Osteocyte (in vitro differentiated cells): ENCODE data around the gene PTPN2. TPM values are rescaled to one million over a fixed set of nuclear protein-coding genes. Genes with fewer than 3 reads are reported as not detected.

Experiments used
- DNase-seq: peaks from one replicate; pipeline ENCODE4 v3.0.0; 2021; ENCODE audit warnings: mixed read lengths; ENCODE audit not compliant: unreplicated experiment; ENCODE audit errors: extremely low spot score
- H3K27ac Mint-ChIP-seq: one replicate; pipeline ENCODE4 v1.8.0; 2021; ENCODE audit warnings: mild to moderate bottlenecking, mixed read lengths; ENCODE audit not compliant: unreplicated experiment
- H3K27me3 Mint-ChIP-seq: one replicate; pipeline ENCODE4 v1.8.0; 2021; ENCODE audit warnings: mixed read lengths; ENCODE audit not compliant: unreplicated experiment
- H3K36me3 Mint-ChIP-seq: one replicate; pipeline ENCODE4 v1.8.0; 2021; ENCODE audit warnings: mixed read lengths; ENCODE audit not compliant: unreplicated experiment
- H3K4me1 Mint-ChIP-seq: one replicate; pipeline ENCODE4 v1.8.0; 2021; ENCODE audit warnings: mixed read lengths; ENCODE audit not compliant: unreplicated experiment
- H3K4me3 Mint-ChIP-seq: one replicate; pipeline ENCODE4 v1.8.0; 2021; ENCODE audit warnings: mild to moderate bottlenecking, moderate library complexity, mixed read lengths; ENCODE audit not compliant: unreplicated experiment
- H3K9me3 Mint-ChIP-seq: one replicate; pipeline ENCODE4 v1.8.0; 2021; ENCODE audit warnings: mixed read lengths; ENCODE audit not compliant: unreplicated experiment
- total RNA-seq: library from RNA; stranded (reverse); gene quantifications from 2 replicates; pipeline ENCODE4 v1.2.1, GENCODE V29; 2021
- TF ChIP-seq, protein P1 (sequence below): fragments of 200-600 bp; sonication (generic); IDR thresholded peaks from 2 replicates; pipeline ENCODE4 v1.5.0; 2021; ENCODE audit warnings: antibody characterized with exemption, mild to moderate bottlenecking, moderate library complexity

The PTPN2 gene
- total RNA-seq, 1 donor from 2014 or later = 28.6 TPM

DNA sequence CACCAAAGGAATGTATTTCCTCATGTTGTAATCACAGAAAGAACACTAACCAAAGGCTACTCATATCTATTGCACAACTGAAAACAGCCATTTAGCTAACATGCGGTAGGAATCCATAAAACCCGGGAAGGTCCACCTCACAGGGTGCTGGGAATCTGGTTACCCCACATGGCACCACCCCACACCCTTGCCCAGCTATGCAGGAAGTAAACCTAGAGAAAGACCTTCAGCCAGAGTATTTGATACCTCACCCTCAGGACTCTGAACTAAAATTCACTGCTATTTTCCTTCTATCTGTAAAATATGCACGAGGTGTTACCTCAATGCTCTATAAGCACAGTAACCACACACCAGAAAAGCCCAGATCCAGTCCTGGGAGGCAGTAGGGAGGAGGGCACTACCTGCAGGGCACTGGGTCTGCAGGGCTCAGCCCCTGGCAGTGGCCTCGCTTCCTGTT lies 45.8 kb downstream of the PTPN2 start:
- Mint-ChIP-seq H3K4me3 (peak overlapping the region; percentile 7), H3K36me3 (peaks cover 13% of the 10 kb centered on the region), H3K4me1 (peaks cover 34% of the 10 kb centered on the region), H3K27ac (peak overlapping the region; percentile 81), H3K27me3 (no peaks in the 10 kb centered on the region), H3K9me3 (no peaks in the 10 kb centered on the region)
- no peak for DNase-seq
- TF ChIP-seq, protein P1, sequence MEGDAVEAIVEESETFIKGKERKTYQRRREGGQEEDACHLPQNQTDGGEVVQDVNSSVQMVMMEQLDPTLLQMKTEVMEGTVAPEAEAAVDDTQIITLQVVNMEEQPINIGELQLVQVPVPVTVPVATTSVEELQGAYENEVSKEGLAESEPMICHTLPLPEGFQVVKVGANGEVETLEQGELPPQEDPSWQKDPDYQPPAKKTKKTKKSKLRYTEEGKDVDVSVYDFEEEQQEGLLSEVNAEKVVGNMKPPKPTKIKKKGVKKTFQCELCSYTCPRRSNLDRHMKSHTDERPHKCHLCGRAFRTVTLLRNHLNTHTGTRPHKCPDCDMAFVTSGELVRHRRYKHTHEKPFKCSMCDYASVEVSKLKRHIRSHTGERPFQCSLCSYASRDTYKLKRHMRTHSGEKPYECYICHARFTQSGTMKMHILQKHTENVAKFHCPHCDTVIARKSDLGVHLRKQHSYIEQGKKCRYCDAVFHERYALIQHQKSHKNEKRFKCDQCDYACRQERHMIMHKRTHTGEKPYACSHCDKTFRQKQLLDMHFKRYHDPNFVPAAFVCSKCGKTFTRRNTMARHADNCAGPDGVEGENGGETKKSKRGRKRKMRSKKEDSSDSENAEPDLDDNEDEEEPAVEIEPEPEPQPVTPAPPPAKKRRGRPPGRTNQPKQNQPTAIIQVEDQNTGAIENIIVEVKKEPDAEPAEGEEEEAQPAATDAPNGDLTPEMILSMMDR = no peak

DNA sequence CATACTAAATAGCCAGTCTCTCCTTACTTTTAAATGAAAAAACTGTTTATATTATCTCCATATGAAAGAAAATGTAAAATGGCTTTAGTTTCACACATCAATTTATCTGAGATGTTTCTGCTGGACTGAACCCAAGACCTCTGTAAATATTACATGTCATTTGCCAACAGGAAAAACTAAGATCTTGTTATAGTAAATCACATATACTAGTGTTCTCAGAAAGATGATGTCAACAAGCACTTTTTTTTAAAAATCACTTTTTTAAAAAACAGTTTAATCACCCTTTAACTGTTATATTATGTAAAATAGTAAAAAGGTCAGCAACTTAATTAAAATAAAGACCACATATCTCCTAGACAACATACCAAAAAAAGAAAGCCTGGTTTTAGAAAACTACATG lies 46.3 kb downstream of the PTPN2 start:
- peaks cover 16% of the 10 kb centered on the region for H3K36me3 Mint-ChIP-seq
- peak overlapping the region; percentile 7 for H3K4me3 Mint-ChIP-seq
- peak overlapping the region; percentile 81 for H3K27ac Mint-ChIP-seq
- TF ChIP-seq, protein P1 = no peak
- H3K9me3 Mint-ChIP-seq = no peaks in the 10 kb centered on the region
- H3K27me3 Mint-ChIP-seq = no peaks in the 10 kb centered on the region
- DNase-seq = no peak
- H3K4me1 Mint-ChIP-seq = peaks cover 34% of the 10 kb centered on the region

DNA sequence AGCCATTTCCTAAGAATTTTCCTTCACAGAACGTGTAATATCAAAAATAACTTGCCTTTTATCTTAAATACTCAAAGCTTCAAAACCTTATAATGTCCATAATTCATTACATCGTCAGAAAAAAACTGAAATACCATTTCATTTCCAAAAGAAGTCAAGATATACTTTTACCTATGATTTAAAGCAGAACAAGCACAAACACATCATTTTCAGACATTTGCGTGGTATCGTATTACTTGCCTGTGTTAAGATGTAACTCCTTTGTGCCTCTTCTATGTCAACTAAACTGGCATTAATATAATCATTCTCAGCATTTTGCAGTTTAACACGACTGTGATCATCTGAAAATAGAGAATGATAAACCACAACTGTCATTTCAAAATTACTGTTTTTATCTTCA lies 47.5 kb downstream of the PTPN2 start:
- Mint-ChIP-seq H3K9me3 (no peaks in the 10 kb centered on the region), H3K36me3 (peaks cover 16% of the 10 kb centered on the region), H3K4me1 (peaks cover 34% of the 10 kb centered on the region), H3K27ac (no peak overlapping the region), H3K27me3 (no peaks in the 10 kb centered on the region), H3K4me3 (no peak overlapping the region)
- no peak for DNase-seq
- TF ChIP-seq, protein P1 = no peak

DNA sequence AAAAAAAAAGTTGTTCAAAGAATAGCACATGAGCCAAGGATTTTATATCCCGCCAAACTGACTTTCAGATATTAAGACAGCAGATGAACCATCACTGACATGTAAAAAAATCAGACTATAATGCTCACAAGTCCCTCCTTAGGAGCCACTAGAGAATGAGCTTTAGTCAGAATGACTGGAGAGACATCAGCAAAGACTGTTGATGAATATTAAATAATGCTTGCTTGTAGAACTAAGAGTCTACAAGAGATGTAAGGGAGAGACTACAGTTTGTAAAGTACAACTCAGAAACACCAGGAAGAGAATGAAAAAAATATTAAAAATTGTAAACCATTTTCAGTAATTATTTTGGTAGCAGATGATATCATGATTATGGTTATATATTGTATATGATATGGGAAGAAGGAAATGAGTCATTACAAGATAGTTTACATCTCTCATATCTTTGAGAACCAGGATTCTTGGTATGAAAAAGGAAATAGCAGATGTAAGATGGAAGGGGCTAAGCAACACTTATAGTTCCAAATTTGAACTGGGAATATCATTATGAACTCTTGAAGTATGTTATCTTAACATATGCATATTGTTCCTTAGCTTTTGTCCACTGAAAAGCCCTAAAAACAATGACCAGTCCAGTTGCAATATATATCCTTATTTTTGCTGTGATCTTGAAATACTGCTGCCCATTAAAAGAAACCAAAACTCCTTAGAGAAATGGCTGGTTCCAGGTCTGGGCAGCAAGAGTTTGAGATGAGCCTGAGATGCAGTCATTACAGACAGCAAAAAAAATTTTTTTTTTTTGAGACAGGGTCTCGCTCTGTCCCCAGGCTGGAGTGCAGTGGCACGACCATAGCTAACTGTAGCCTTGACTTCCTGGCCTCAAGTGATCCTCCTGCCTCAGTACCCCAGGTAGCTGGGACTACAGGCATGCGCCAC lies 55.7 kb downstream of the PTPN2 start:
- peaks cover 40% of the 10 kb centered on the region for H3K36me3 Mint-ChIP-seq
- no peak overlapping the region for H3K27ac Mint-ChIP-seq
- TF ChIP-seq, protein P1 = no peak

DNA sequence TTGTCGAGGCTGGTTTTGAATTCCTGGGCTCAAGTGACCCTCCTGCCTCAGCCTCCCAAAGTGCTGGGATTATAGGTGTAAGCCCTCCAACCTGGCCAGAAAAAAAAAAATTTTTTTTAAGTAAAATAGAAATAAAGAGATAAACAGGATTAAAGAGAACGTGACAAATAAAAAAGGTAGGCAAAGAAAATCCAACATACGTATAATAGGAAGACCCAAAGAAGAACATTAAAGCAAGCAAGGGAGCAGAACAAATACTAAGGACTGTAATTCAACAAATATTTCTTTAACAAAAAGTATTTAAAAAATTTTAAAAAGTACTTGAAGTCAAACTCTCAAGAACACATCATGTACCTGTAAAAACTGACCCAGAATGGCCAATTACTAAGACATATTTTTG lies 56.4 kb downstream of the PTPN2 start:
- no peak overlapping the region for H3K4me3 Mint-ChIP-seq
- H3K27ac Mint-ChIP-seq = no peak overlapping the region
- H3K9me3 Mint-ChIP-seq = peaks cover 10% of the 10 kb centered on the region
- peaks cover 38% of the 10 kb centered on the region for H3K36me3 Mint-ChIP-seq
- no peaks in the 10 kb centered on the region for H3K4me1 Mint-ChIP-seq
- TF ChIP-seq, protein P1 = no peak
- H3K27me3 Mint-ChIP-seq = no peaks in the 10 kb centered on the region
- no peak for DNase-seq

More for the DNA sequence above, 55.7 kb downstream of the PTPN2 start:
- Mint-ChIP-seq H3K9me3 (peaks cover 10% of the 10 kb centered on the region), H3K4me1 (no peaks in the 10 kb centered on the region), H3K4me3 (no peak overlapping the region), H3K27me3 (no peaks in the 10 kb centered on the region)
- DNase-seq = no peak
